Right cardiac atrium (tissue), 5 donors: ENCODE results near the gene VCAM1. TPM values are rescaled to one million over a fixed set of nuclear protein-coding genes. Genes with fewer than 3 reads are reported as not detected.

ENCODE experiments used
- ATAC-seq, 2 donors: fragments of 200-7000 bp; cut with Tn5 transposase; one replicate each; pipeline versions ENCODE4 v1.8.0 to v1.9.1; 2020; ENCODE audit warnings: moderate library complexity in 2 of 2, mild to moderate bottlenecking in 1 of 2
- DNase-seq, 3 donors: peaks; one replicate each; pipeline ENCODE4 v3.0.0-alpha.2; 2020
- H3K27ac ChIP-seq: one replicate; pipeline ENCODE4 v1.5.1; 2013; ENCODE audit warnings: mild to moderate bottlenecking, low read length, control low read depth, moderate library complexity
- H3K27me3 ChIP-seq: one replicate; pipeline ENCODE4 v1.6.1; 2013; ENCODE audit not compliant: control insufficient read depth, insufficient read depth
- H3K4me1 ChIP-seq: one replicate; pipeline ENCODE4 v1.6.1; 2013; ENCODE audit warnings: low read length; ENCODE audit not compliant: control insufficient read depth, insufficient read depth
- H3K4me3 ChIP-seq: one replicate; pipeline ENCODE4 v1.5.1; 2013; ENCODE audit warnings: low read length, control low read depth
- H3K9me3 ChIP-seq: one replicate; pipeline ENCODE4 v1.6.1; 2013; ENCODE audit warnings: low read length; ENCODE audit not compliant: control insufficient read depth
- WGBS: extraction: QIAGEN DNeasy Blood & Tissue Kit; methylation state at CpG from one replicate; pipeline ENCODE4 v1.1.7; 2013; 5-methylcytosine and 5-hydroxymethylcytosine counted together
- intact Hi-C, 4 donors: fragments of 100-400 bp; cut with DNase I; formaldehyde crosslinking; loops; one replicate each; pipeline versions ENCODE4 v1.11.0 to v1.14.0; 2022 to 2023
- long read RNA-seq, 4 donors: library from polyadenylated mRNA; unstranded; transcript quantifications; one replicate each; pipeline ENCODE4 v2.0.0, GENCODE V29; 2020 to 2021
- polyA plus RNA-seq: library from polyadenylated mRNA; stranded (reverse); fragments of 200-250 nt; gene quantifications from one replicate; pipeline ENCODE4 v1.2.3, GENCODE V29; 2013
- total RNA-seq, 4 donors: library from RNA; stranded (reverse); fragmentation: NEBNext Ultra II Directional; extraction: Animal tissue kit (Norgen Biotek cat#: 25700); gene quantifications; one replicate each; pipeline ENCODE4 v1.2.1, GENCODE V29; 2021
- donor health status: healthy with polysubstance abuse.
- donor health status: DM: no; HTN: yes; CAD: no.
- donor health status: DM: no; HTN: no; CAD: no.
- donor health status: DM: no; HTN: yes; CAD: no; lungs with severe emphysema.
- donor health status: DM: yes; HTN: yes; CAD: no.

Gene VCAM1, protein sequence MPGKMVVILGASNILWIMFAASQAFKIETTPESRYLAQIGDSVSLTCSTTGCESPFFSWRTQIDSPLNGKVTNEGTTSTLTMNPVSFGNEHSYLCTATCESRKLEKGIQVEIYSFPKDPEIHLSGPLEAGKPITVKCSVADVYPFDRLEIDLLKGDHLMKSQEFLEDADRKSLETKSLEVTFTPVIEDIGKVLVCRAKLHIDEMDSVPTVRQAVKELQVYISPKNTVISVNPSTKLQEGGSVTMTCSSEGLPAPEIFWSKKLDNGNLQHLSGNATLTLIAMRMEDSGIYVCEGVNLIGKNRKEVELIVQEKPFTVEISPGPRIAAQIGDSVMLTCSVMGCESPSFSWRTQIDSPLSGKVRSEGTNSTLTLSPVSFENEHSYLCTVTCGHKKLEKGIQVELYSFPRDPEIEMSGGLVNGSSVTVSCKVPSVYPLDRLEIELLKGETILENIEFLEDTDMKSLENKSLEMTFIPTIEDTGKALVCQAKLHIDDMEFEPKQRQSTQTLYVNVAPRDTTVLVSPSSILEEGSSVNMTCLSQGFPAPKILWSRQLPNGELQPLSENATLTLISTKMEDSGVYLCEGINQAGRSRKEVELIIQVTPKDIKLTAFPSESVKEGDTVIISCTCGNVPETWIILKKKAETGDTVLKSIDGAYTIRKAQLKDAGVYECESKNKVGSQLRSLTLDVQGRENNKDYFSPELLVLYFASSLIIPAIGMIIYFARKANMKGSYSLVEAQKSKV
- 1 to 10 TPM; 5.4 to 8.7 (median 7.1) TPM for total RNA-seq
- 6.8 TPM for polyA plus RNA-seq
- long read RNA-seq, donor 1, transcript VCAM1-201 (9 exons, 3,083 nt): major isoform, 14 of 19 reads
- long read RNA-seq, donor 1, partial matches to known transcripts: 2 of 19 reads
- long read RNA-seq, donor 1, other reads (novel, unspliced or antisense): 1 of 19 reads
- long read RNA-seq, donor 2, partial matches to known transcripts: 0 of 2 reads
- long read RNA-seq, donor 2, other reads (novel, unspliced or antisense): 1 of 2 reads
- long read RNA-seq, donor 3, transcript VCAM1-201 (9 exons, 3,083 nt): major isoform, 34 of 42 reads
- long read RNA-seq, donor 3, partial matches to known transcripts: 2 of 42 reads
- long read RNA-seq, donor 3, other reads (novel, unspliced or antisense): 2 of 42 reads
- long read RNA-seq, donor 4, partial matches to known transcripts: 0 of 3 reads
- long read RNA-seq, donor 4, other reads (novel, unspliced or antisense): 0 of 3 reads

DNA sequence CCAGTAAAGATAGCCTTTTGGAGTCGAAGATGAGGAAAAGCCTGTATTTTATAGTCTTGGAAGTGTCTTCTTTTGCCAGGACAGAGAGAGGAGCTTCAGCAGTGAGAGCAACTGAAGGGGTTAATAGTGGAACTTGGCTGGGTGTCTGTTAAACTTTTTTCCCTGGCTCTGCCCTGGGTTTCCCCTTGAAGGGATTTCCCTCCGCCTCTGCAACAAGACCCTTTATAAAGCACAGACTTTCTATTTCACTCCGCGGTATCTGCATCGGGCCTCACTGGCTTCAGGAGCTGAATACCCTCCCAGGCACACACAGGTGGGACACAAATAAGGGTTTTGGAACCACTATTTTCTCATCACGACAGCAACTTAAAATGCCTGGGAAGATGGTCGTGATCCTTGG, at the start of gene VCAM1:
Gene VCAM1, plus strand, starts transcription at position 253 of the 400 bp plus-strand sequence. Its CDS starts 119 bp downstream, at position 372.
- 12% methylated on average over 7 of the region's 7 CpGs for WGBS
- Histone ChIP-seq H3K4me1 (peaks cover 1% of the 10 kb centered on the region), H3K4me3 (peak within 1 kb of the TSS; percentile 77), H3K27ac (peak within 1 kb of the TSS; percentile 45), H3K27me3 (no peaks in the 10 kb centered on the region), H3K9me3 (no peaks in the 10 kb centered on the region)
- DNase-seq (peak in 2 of 3 donors; percentile 14 to 43), ATAC-seq (peak; percentile 61 to 77)
- intact Hi-C loops: no loop called here

DNA sequence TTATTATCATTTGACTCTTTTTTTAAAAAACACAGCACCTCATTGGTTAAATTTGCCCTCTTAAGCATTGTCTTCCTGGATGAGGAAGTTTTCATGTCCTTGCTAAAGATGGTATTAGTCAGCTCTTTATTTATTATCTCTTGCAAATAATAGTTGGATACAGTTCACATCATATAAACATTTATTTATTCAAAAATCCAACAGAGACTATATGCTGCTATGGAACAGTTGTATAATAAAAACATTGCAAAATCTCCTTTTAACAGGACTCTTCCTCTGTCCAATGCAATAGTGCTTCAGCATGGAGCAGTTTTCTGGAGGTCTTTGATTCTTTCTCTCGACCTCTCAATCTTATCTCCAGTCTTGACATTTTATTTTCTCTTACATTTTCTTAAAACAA, 49.5 kb upstream of the VCAM1 start:
- intact Hi-C loops: no loop called here
- Histone ChIP-seq H3K4me3 (no peak overlapping the region), H3K27ac (no peak overlapping the region), H3K9me3 (peaks cover 2% of the 10 kb centered on the region), H3K27me3 (no peaks in the 10 kb centered on the region), H3K4me1 (no peaks in the 10 kb centered on the region)
- ATAC-seq (no peak), DNase-seq (no peak)
- 67% methylated on average over 1 of the region's 1 CpG for WGBS

DNA sequence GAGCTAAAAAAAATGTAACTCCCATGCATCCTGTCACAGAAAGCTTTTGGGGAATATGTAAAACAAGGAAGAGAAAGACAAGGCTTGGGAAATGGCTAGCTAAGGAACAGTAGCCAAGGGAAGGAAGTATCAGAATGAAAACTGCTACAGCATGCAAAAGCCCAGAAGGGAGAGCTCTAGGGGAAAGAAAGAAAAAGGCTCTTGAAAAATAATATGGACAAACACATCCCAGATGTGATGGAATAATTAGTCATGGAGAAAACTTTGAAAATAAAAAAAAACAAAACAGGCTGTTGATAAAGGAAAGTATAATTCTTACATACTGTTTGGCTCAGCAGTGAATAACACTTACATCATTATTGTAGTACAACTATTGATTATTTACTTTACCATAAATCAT, 47.9 kb upstream of the VCAM1 start:
- DNase-seq (no peak), ATAC-seq (no peak)
- intact Hi-C loops: no loop called here
- Histone ChIP-seq H3K4me1 (no peaks in the 10 kb centered on the region), H3K9me3 (peaks cover 2% of the 10 kb centered on the region), H3K27me3 (no peaks in the 10 kb centered on the region), H3K4me3 (no peak overlapping the region), H3K27ac (no peak overlapping the region)

DNA sequence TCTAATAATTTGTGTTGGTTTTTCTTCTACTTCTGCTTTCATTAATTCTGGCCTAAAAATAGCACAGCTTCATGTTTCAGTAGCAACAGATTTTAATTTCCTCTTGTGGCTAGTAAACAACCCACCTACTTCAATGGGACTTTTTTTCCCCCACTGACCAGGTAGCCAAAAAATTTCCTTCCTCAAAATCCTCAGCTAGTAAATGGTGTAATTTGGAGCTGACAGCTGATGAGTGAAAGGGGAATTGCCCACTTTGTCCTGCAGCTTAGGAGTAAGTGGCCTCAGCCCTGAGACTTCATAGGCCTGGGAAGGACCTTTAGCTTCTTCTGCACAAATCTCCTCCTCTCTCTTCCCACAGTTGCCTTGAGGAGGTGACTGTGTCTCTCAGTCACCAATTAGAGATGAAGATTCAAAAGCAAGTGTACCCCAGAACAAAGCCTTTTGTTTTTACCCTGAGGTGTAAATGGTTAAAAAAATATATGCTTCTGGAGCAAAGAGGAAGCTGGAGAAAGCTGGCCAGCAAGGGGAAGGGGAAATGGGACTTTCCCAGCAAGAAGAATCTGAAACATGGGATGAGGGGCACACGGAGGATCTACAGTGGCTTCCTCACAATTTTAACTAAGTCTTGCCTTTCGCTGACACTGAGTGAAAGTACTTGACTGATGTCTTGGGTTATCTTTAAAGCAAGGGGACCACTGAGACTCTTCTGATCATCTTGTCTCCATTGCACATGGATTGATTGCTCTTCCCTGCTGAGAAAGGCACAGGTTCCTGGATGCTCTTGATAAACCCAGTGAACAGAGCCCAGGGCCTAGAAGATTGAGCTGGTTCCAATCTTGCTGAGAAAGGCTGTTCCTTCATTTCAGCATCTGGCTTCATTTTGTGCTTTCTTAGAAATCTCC, 35.8 kb upstream of the VCAM1 start:
- H3K9me3 ChIP-seq: no peaks in the 10 kb centered on the region
- no peak overlapping the region for H3K4me3 ChIP-seq
- no peak for DNase-seq
- ATAC-seq: no peak
- no peak overlapping the region for H3K27ac ChIP-seq
- no peaks in the 10 kb centered on the region for H3K27me3 ChIP-seq
- 61% methylated on average over 2 of the region's 2 CpGs for WGBS
- H3K4me1 ChIP-seq: no peaks in the 10 kb centered on the region
- intact Hi-C loops: no loop called here

DNA sequence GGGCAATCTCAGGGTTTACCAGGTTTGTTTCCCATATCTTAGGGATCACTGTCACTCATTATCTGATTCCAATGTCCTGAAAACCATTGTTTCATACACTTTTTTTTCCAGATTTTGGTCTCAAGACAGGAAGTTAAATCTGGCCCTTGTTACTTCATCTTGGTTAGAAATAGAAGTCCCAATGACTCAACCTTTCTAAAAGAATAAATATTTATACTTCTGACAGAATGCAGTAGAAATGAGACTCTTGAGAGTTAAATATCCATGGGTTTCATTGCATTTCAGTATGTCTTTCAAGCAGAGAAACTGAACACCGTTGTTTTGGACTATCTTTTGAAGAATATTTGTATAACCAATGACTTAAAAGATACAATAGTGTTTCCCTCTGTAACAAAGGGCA, 19.8 kb upstream of the VCAM1 start:
- DNase-seq (no peak), ATAC-seq (no peak)
- H3K9me3 ChIP-seq: no peaks in the 10 kb centered on the region
- H3K4me1 ChIP-seq: no peaks in the 10 kb centered on the region
- WGBS: 44% methylated on average over 1 of the region's 1 CpG
- no peak overlapping the region for H3K27ac ChIP-seq
- intact Hi-C loops: no loop called here
- no peak overlapping the region for H3K4me3 ChIP-seq
- H3K27me3 ChIP-seq: no peaks in the 10 kb centered on the region

DNA sequence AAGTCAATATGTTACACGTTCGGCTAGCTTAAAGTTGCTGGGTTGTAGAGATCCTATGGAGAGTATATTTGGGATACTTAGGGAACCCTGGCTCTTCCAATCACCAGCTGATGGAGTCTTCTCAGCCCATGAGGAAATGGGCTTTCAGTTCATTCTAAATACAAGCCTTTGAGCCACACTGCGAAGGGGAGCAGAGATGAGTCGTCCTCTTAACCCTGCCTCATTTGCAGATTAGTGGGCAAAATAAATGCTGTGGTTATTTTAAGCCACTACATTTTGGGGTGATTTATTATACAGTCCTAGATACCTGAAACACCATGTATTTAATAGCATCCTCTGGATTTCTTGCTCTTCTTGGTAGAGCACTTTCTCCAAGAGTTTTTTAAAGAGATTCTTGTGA, 19.0 kb upstream of the VCAM1 start:
- no peaks in the 10 kb centered on the region for H3K4me1 ChIP-seq
- ATAC-seq (no peak), DNase-seq (no peak)
- H3K27ac ChIP-seq: no peak overlapping the region
- WGBS: 87% methylated on average over 4 of the region's 4 CpGs
- intact Hi-C loops: no loop called here
- H3K9me3 ChIP-seq: no peaks in the 10 kb centered on the region
- no peak overlapping the region for H3K4me3 ChIP-seq
- H3K27me3 ChIP-seq: no peaks in the 10 kb centered on the region

DNA sequence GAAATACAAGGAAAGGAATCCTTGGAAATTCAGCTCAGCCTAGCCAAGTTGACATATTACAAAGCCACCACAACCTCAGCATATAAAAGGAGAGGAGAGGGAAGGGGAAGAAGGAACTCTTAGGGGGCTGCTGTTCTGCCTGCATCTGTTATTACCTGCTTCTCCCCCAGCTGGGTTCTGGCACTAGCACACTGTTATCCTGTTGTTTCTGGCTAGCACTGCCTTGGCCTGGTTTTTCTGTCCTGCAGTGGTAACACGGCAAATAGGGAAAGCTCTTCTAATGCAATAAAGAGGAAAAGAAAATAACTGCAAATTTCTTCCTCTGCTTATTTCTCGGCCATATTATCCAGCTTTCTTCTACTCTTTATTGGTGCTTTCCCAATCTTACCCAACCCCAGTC, 16.5 kb upstream of the VCAM1 start:
- H3K27me3 ChIP-seq: no peaks in the 10 kb centered on the region
- ATAC-seq: peak in 1 of 2 donors; percentile 69
- H3K27ac ChIP-seq: no peak overlapping the region
- H3K4me1 ChIP-seq: no peaks in the 10 kb centered on the region
- no peaks in the 10 kb centered on the region for H3K9me3 ChIP-seq
- 34% methylated on average over 2 of the region's 2 CpGs for WGBS
- DNase-seq: no peak
- no peak overlapping the region for H3K4me3 ChIP-seq
- intact Hi-C loops: no loop called here

DNA sequence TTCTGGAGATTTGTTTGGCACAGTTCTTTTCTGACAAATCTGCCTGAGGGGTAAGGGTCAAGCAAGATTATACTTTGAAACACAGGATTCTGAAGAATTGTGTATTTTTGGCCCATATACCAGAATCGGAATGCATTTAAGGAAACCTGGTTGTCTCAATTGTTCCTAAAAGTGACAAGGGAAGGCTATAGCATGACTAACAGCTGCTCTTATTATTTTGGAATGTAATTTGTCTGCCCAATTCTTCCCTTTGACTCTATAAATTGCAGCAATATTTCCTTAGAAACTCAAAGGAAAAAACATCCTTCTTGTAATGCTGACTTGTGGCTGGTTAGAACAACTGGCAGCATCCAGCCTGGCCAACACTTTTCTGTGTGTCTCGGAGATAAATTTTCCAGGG, 15.8 kb upstream of the VCAM1 start:
- no peak for ATAC-seq
- intact Hi-C loops: no loop called here
- DNase-seq: no peak
- H3K27ac ChIP-seq: no peak overlapping the region
- no peaks in the 10 kb centered on the region for H3K9me3 ChIP-seq
- H3K27me3 ChIP-seq: no peaks in the 10 kb centered on the region
- no peak overlapping the region for H3K4me3 ChIP-seq
- 47% methylated on average over 2 of the region's 2 CpGs for WGBS
- H3K4me1 ChIP-seq: no peaks in the 10 kb centered on the region

DNA sequence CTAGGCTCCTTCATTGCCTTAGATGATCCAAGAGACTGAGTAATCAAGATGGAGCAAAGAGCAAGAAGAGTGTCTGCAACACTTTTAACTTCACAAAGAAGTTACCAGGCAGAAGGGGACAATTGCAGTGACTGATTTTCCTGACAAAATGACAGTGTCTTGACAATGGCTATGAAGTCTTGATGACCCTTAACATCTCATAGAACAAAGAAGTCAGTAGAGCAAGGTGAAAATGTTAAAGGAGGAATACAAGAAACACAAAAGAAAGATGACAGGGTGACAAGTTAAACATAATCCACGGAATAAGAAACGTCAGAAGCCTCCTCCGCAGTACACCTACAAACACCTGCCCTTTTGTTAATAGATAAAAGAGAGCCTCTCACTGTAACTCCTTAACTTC, 15.1 kb upstream of the VCAM1 start:
- H3K27ac ChIP-seq: no peak overlapping the region
- WGBS: 94% methylated on average over 3 of the region's 3 CpGs
- no peak overlapping the region for H3K4me3 ChIP-seq
- H3K4me1 ChIP-seq: peaks cover 2% of the 10 kb centered on the region
- H3K27me3 ChIP-seq: no peaks in the 10 kb centered on the region
- no peak for DNase-seq
- ATAC-seq: no peak
- H3K9me3 ChIP-seq: no peaks in the 10 kb centered on the region
- intact Hi-C loops: no loop called here

DNA sequence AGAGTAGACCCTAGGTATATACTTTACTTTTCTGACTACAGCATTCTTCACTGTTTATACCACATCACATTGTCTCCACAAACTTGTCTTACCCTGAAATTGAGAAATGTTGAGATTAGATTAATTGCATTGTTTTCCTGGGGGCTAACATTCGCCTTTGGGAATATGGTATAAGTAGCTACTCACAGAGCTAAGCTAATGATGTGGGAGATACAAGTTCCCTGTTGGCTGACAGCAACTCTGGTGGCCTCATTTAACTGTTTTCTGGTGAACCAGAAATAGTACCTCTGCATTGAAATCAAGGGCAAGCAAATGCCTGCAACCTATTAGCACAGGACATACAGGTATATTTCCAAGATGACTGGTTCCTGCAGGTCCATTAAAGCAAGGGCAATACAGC, 13.2 kb upstream of the VCAM1 start:
- Histone ChIP-seq H3K4me1 (peaks cover 2% of the 10 kb centered on the region), H3K27ac (no peak overlapping the region), H3K27me3 (no peaks in the 10 kb centered on the region), H3K9me3 (no peaks in the 10 kb centered on the region), H3K4me3 (no peak overlapping the region)
- 92% methylated on average over 1 of the region's 1 CpG for WGBS
- DNase-seq (no peak), ATAC-seq (no peak)
- intact Hi-C loops: no loop called here
